NCI-H1436 treated with DMSO at 0.1 percent for 48 hours (cell line): Measurements from ENCODE around the gene DUOX1.

Experiments
- DNase-seq: peaks from one replicate; lab custom pipeline; 2025; lab: John Stamatoyannopoulos, UW

Gene DUOX1

GRCh38 chr15:45168751-45169551, 39.2 kb downstream of the DUOX1 start:
- DNase-seq: no peak

- DNase-seq: peak; percentile 58
Measured at GRCh38 chr15:45169608-45170480, 40.0 kb downstream of the DUOX1 start.

GRCh38 chr15:45171912-45172311, 42.1 kb downstream of the DUOX1 start:
- no peak for DNase-seq

- DNase-seq: no peak
Measured at GRCh38 chr15:45174069-45174468, 44.3 kb downstream of the DUOX1 start.

- DNase-seq: no peak
Measured at GRCh38 chr15:45174577-45174976, 44.8 kb downstream of the DUOX1 start.

- DNase-seq: no peak
Measured at GRCh38 chr15:45177285-45177684, 47.5 kb downstream of the DUOX1 start.

GRCh38 chr15:45179221-45179985, 49.6 kb downstream of the DUOX1 start:
- DNase-seq: no peak

- no peak for DNase-seq
Measured at GRCh38 chr15:45180201-45180600, 50.4 kb downstream of the DUOX1 start.

GRCh38 chr15:45180648-45181436, 51.0 kb downstream of the DUOX1 start:
- no peak for DNase-seq

- no peak for DNase-seq
Measured at GRCh38 chr15:45181491-45182285, 51.9 kb downstream of the DUOX1 start.

- no peak for DNase-seq
Measured at GRCh38 chr15:45182996-45183395, 53.2 kb downstream of the DUOX1 start.

GRCh38 chr15:45183511-45183910, 53.7 kb downstream of the DUOX1 start:
- DNase-seq: no peak

- no peak for DNase-seq
Measured at GRCh38 chr15:45184562-45185041, 54.8 kb downstream of the DUOX1 start.

- no peak for DNase-seq
Measured at GRCh38 chr15:45185069-45185779, 55.4 kb downstream of the DUOX1 start.

GRCh38 chr15:45185903-45186770, 56.3 kb downstream of the DUOX1 start:
- DNase-seq: no peak

- DNase-seq: no peak
Measured at GRCh38 chr15:45186771-45187577, 57.2 kb downstream of the DUOX1 start.

GRCh38 chr15:45187578-45187893, 57.7 kb downstream of the DUOX1 start:
- no peak for DNase-seq
